ENCODE results near the gene POU3F2.

The POU3F2 gene

GRCh38 chr6:98821756-98822405 is 12.5 kb upstream of the POU3F2 start:
- Histone ChIP-seq H3K4me1 (ENCODE audit: control insufficient read depth, low read length) (no peaks in the 10 kb centered on the region), H3K27me3 (ENCODE audit: control insufficient read depth, low read length) (0 out of 2 replicates have a peak, but pooled peaks cover under 1% of the 10 kb centered on the region), H3K9me2 (replicated peaks; ENCODE audit: control insufficient read depth, low read length) (no peaks in the 10 kb centered on the region), H4K20me1 (ENCODE audit: control insufficient read depth, insufficient read depth, low read depth, low read length) (no peaks in the 10 kb centered on the region), H3F3A (ENCODE audit: control insufficient read depth, insufficient read depth) (no peaks in the 10 kb centered on the region), H3K79me2 (ENCODE audit: control insufficient read depth, low read length) (no peaks in the 10 kb centered on the region), H3K27ac (ENCODE audit: low read depth, low read length) (no peak overlapping the region), H3K4me2 (ENCODE audit: low read length) (no peak overlapping the region), H3K9me3 (ENCODE audit: control insufficient read depth, insufficient read depth, low read length) (no peaks in the 10 kb centered on the region), H3K36me3 (ENCODE audit: control insufficient read depth, low read length) (no peaks in the 10 kb centered on the region), H3K4me3 (ENCODE audit: low read length) (no peak overlapping the region)
- no peak for TF ChIP-seq CTCF (IDR thresholded peaks at IDR 0.05; ENCODE audit: low read depth, low read length, poor library complexity, severe bottlenecking)

GRCh38 chr6:98823428-98824161 is 10.8 kb upstream of the POU3F2 start:
- H3K27me3 ChIP-seq (ENCODE audit: control insufficient read depth, low read length) = 0 out of 2 replicates have a peak, but pooled peaks cover 2% of the 10 kb centered on the region
- H3K9me3 ChIP-seq (ENCODE audit: control insufficient read depth, insufficient read depth, low read length) = no peaks in the 10 kb centered on the region
- no peak overlapping the region for H3K27ac ChIP-seq (ENCODE audit: low read depth, low read length)

GRCh38 chr6:98824162-98824901 is 10.0 kb upstream of the POU3F2 start:
- Histone ChIP-seq H3K79me2 (ENCODE audit: control insufficient read depth, low read length) (no peaks in the 10 kb centered on the region), H3K27me3 (ENCODE audit: control insufficient read depth, low read length) (0 out of 2 replicates have a peak, but pooled peaks cover 2% of the 10 kb centered on the region), H3F3A (ENCODE audit: control insufficient read depth, insufficient read depth) (no peaks in the 10 kb centered on the region), H3K4me1 (ENCODE audit: control insufficient read depth, low read length) (no peaks in the 10 kb centered on the region), H3K9me3 (ENCODE audit: control insufficient read depth, insufficient read depth, low read length) (no peaks in the 10 kb centered on the region), H3K36me3 (ENCODE audit: control insufficient read depth, low read length) (no peaks in the 10 kb centered on the region), H4K20me1 (ENCODE audit: control insufficient read depth, insufficient read depth, low read depth, low read length) (no peaks in the 10 kb centered on the region), H3K9me2 (replicated peaks; ENCODE audit: control insufficient read depth, low read length) (no peaks in the 10 kb centered on the region), H3K4me2 (ENCODE audit: low read length) (no peak overlapping the region), H3K4me3 (ENCODE audit: low read length) (no peak overlapping the region), H3K27ac (ENCODE audit: low read depth, low read length) (no peak overlapping the region)
- TF ChIP-seq EZH2phosphoT487 (IDR thresholded peaks at IDR 0.05; ENCODE audit: borderline replicate concordance, low read length) (no peak), CTCF (IDR thresholded peaks at IDR 0.05; ENCODE audit: low read depth, low read length, poor library complexity, severe bottlenecking) (no peak)

More at GRCh38 chr6:98823428-98824161, 10.8 kb upstream of the POU3F2 start:
- H3K36me3 ChIP-seq (ENCODE audit: control insufficient read depth, low read length) = no peaks in the 10 kb centered on the region
- no peaks in the 10 kb centered on the region for H3K4me1 ChIP-seq (ENCODE audit: control insufficient read depth, low read length)
- H3K9me2 ChIP-seq (replicated peaks; ENCODE audit: control insufficient read depth, low read length) = no peaks in the 10 kb centered on the region
- H4K20me1 ChIP-seq (ENCODE audit: control insufficient read depth, insufficient read depth, low read depth, low read length) = no peaks in the 10 kb centered on the region
- H3K79me2 ChIP-seq (ENCODE audit: control insufficient read depth, low read length) = no peaks in the 10 kb centered on the region
- TF ChIP-seq EZH2phosphoT487 (IDR thresholded peaks at IDR 0.05; ENCODE audit: borderline replicate concordance, low read length) (no peak), CTCF (IDR thresholded peaks at IDR 0.05; ENCODE audit: low read depth, low read length, poor library complexity, severe bottlenecking) (no peak)
- no peak overlapping the region for H3K4me3 ChIP-seq (ENCODE audit: low read length)
- H3F3A ChIP-seq (ENCODE audit: control insufficient read depth, insufficient read depth) = no peaks in the 10 kb centered on the region
- no peak overlapping the region for H3K4me2 ChIP-seq (ENCODE audit: low read length)
